HL-60 (cell line): Measurements from ENCODE around the gene MIPOL1.

ENCODE experiments used
- GABPA ChIP-seq: IDR thresholded peaks from 2 replicates; pipeline ENCODE4 v1.6.1; 2012; ENCODE audit warnings: low read depth
- POLR2AphosphoS5 ChIP-seq: IDR thresholded peaks from 2 replicates; pipeline ENCODE4 v1.6.1; 2012; ENCODE audit warnings: low read depth
- TF ChIP-seq, protein P1 (sequence below): IDR thresholded peaks from one replicate; pipeline ENCODE4 v1.5.1; 2011; ENCODE audit warnings: low read length, control low read depth, inconsistent platforms; ENCODE audit not compliant: insufficient read depth

DNA sequence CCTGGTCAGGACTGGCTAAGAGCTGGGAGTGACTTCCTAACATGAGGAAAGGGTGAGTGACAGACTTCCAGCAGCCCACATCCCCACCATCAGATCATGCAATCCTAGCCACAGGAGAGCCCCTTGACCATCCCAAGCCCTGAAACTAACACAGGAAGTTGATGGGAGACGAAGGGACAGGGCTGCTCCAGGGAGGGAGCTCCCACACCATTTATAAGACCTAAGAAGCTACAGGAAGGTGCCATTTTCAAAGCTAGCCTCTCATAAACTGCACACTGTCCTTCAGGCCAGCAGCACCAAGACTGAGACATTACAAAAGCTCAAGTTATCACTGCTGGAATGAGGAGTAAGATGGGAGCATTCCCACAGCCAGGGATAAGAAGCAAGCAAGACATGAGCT lies 44.7 kb upstream of the MIPOL1 start:
- TF ChIP-seq, protein P1, sequence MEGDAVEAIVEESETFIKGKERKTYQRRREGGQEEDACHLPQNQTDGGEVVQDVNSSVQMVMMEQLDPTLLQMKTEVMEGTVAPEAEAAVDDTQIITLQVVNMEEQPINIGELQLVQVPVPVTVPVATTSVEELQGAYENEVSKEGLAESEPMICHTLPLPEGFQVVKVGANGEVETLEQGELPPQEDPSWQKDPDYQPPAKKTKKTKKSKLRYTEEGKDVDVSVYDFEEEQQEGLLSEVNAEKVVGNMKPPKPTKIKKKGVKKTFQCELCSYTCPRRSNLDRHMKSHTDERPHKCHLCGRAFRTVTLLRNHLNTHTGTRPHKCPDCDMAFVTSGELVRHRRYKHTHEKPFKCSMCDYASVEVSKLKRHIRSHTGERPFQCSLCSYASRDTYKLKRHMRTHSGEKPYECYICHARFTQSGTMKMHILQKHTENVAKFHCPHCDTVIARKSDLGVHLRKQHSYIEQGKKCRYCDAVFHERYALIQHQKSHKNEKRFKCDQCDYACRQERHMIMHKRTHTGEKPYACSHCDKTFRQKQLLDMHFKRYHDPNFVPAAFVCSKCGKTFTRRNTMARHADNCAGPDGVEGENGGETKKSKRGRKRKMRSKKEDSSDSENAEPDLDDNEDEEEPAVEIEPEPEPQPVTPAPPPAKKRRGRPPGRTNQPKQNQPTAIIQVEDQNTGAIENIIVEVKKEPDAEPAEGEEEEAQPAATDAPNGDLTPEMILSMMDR, result no peak
- TF ChIP-seq GABPA (no peak), POLR2AphosphoS5 (no peak)
